Keratinocyte (primary cell): ENCODE data around the gene TPCN1. TPM values are rescaled to one million over a fixed set of nuclear protein-coding genes. Genes with fewer than 3 reads are reported as not detected.

Source experiments
- DNase-seq: peaks from one replicate; pipeline ENCODE4 v3.0.0-alpha.2; 2011; ENCODE audit warnings: low read depth, missing footprints, low spot score
- FAIRE-seq: peaks from 2 replicates; lab custom pipeline; 2011; peaks lifted over from hg19 to GRCh38; lab: Jason Lieb, UNC
- H2AFZ ChIP-seq: 2 replicates; pipeline ENCODE4 v1.6.0; 2012; ENCODE audit warnings: low read length, control low read depth, inconsistent platforms; ENCODE audit not compliant: control insufficient read depth
- H3K27ac ChIP-seq: 2 replicates; pipeline ENCODE4 v1.5.1; 2011; ENCODE audit warnings: low read length; ENCODE audit not compliant: control insufficient read depth, insufficient read depth
- H3K27me3 ChIP-seq: 3 replicates; pipeline ENCODE4 v1.6.0; 2011; ENCODE audit warnings: low read length; ENCODE audit not compliant: control insufficient read depth, insufficient read depth; ENCODE audit errors: extremely low read depth
- H3K36me3 ChIP-seq, 2 experiments: 2 replicates in 1 of 2; 3 replicates in 1 of 2; pipeline ENCODE4 v1.5.1; 2011; ENCODE audit warnings: low read length in 2 of 2, mild to moderate bottlenecking in 1 of 2; ENCODE audit not compliant: control insufficient read depth in 2 of 2, insufficient read depth in 2 of 2; ENCODE audit errors: extremely low read depth in 1 of 2
- H3K4me1 ChIP-seq: 3 replicates; pipeline ENCODE4 v1.5.1; 2011; ENCODE audit warnings: low read length; ENCODE audit not compliant: control insufficient read depth, insufficient read depth; ENCODE audit errors: extremely low read depth
- H3K4me2 ChIP-seq: 3 replicates; pipeline ENCODE4 v1.6.0; 2011; ENCODE audit warnings: low read depth, low read length; ENCODE audit not compliant: control insufficient read depth, insufficient read depth; ENCODE audit errors: extremely low read depth
- H3K4me3 ChIP-seq, 3 experiments: fragments of 200-600 bp in 1 of 3; sonication (generic) in 1 of 3; 2 replicates in 2 of 3; 3 replicates in 1 of 3; pipeline ENCODE4 v1.5.1; 2011 to 2016; ENCODE audit warnings: low read length in 3 of 3, mild to moderate bottlenecking in 3 of 3, control low read depth in 2 of 3, inconsistent platforms in 1 of 3, low read depth in 1 of 3, mixed read lengths in 1 of 3, mixed run types in 1 of 3, moderate library complexity in 1 of 3; ENCODE audit not compliant: control insufficient read depth in 2 of 3, insufficient read depth in 2 of 3; ENCODE audit errors: extremely low read depth in 1 of 3
- H3K79me2 ChIP-seq: 2 replicates; pipeline ENCODE4 v1.6.0; 2012; ENCODE audit warnings: low read length; ENCODE audit not compliant: control insufficient read depth, insufficient read depth
- H3K9ac ChIP-seq: 3 replicates; pipeline ENCODE4 v1.6.0; 2011; ENCODE audit warnings: low read length; ENCODE audit not compliant: control insufficient read depth, insufficient read depth; ENCODE audit errors: extremely low read depth
- H3K9me1 ChIP-seq: 3 replicates; pipeline ENCODE4 v1.6.0; 2011; ENCODE audit warnings: low read length; ENCODE audit not compliant: control insufficient read depth, insufficient read depth; ENCODE audit errors: extremely low read depth
- H3K9me3 ChIP-seq: 2 replicates; pipeline ENCODE4 v1.5.1; 2012; ENCODE audit warnings: low read depth, low read length; ENCODE audit not compliant: control insufficient read depth
- H4K20me1 ChIP-seq: 3 replicates; pipeline ENCODE4 v1.6.0; 2011; ENCODE audit warnings: low read length; ENCODE audit not compliant: control insufficient read depth, insufficient read depth; ENCODE audit errors: extremely low read depth
- EZH2 ChIP-seq: IDR thresholded peaks from one replicate; pipeline ENCODE4 v1.6.1; 2012; ENCODE audit warnings: inconsistent platforms, mild to moderate bottlenecking, low read length, moderate library complexity
- dilution Hi-C: fragments of 300-500 bp; cut with MboI; formaldehyde crosslinking; loops from one replicate; pipeline ENCODE4 v1.7.0; 2020; ENCODE audit warnings: low sequenced_read_pairs; ENCODE audit not compliant: extremely low pct_ligation_motif_present
- polyA plus RNA-seq, 5 experiments: library from polyadenylated mRNA; depleted of rRNA in 3 of 5; stranded (reverse) in 3 of 5; stranded (forward) in 1 of 5; unstranded in 1 of 5; fragments of >200 nt; gene quantifications; 1 replicate in 1 of 5; 2 replicates in 3 of 5; 3 replicates in 1 of 5; pipeline versions ENCODE4 v1.2.1 to v1.2.3, GENCODE V29; 2011 to 2012; ENCODE audit warnings: missing spikeins in 2 of 5, low read depth in 1 of 5, low replicate concordance in 1 of 5
- TF ChIP-seq, protein P1 (sequence below), 3 experiments: IDR thresholded peaks in 1 of 3; conservative IDR thresholded peaks in 1 of 3; optimal IDR thresholded peaks in 1 of 3; 2 replicates in 2 of 3; 3 replicates in 1 of 3; pipeline versions ENCODE3 to v1.5.1; 2011; ENCODE audit warnings: low read length in 3 of 3, mild to moderate bottlenecking in 3 of 3, moderate library complexity in 2 of 3, control low read depth in 1 of 3, inconsistent platforms in 1 of 3; ENCODE audit not compliant: insufficient read depth in 2 of 3; ENCODE audit errors: extremely low read depth in 1 of 3

Gene TPCN1
- polyA plus RNA-seq, 1 donor (not counting 4 experiments of a cell fraction or from before 2014, with no cell fraction given) = 6.8 TPM

DNA sequence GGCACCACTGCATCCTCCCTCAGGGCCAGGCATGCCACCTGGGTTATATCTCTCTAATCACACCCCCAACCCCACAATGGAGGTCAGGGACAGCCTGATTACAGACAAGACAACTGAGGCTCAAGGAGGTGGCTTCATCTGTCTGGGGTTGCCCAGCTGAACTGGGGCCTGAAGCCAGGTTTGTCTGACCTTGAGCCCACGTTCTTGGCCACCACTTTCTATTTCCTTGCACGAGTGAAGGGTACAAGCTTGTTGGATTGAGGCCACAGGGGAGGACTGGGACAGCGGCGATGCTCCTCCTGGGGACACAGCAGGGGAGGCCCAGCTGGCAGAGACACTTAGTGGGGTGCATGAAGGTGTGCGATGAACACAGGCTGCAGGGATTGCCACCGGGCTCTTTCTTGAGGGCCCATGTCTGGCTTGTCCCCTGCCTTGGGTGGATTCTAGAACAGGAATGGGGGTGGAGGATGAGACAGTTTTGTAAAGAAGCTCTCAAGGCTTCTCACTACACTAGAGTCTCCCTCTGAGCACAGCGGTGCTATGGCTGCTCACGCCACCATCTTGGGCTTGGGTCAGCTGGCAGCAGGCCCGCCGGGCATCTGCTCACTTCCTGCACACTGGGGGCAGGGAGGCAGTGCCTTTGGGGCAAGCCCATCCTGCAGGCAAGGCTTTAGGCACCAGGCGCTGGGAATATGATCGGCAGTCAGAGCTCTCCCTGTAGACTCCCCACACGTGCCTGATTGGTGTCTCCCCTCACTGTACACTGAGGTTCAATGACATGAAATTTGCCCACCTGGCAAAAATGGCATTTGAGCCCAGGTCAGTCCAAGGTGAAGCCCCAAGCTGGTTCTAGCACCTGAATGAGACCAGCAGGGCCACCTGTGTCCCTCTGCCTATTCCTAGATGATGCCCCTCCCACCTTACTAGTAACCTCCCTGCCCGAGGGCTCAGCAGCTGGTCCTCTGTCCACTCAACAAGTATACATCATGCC, 19.8 kb upstream of the TPCN1 start:
- no peak for DNase-seq
- Histone ChIP-seq H3K27me3 (no peaks in the 10 kb centered on the region), H3K4me3 (no peak overlapping the region), H3K9me1 (no peaks in the 10 kb centered on the region), H3K36me3 (no peaks in the 10 kb centered on the region), H2AFZ (no peak overlapping the region), H3K9ac (no peak overlapping the region), H3K4me2 (no peak overlapping the region), H3K9me3 (no peaks in the 10 kb centered on the region), H3K79me2 (no peaks in the 10 kb centered on the region), H4K20me1 (no peaks in the 10 kb centered on the region), H3K4me1 (no peaks in the 10 kb centered on the region), H3K27ac (no peak overlapping the region)
- TF ChIP-seq, protein P1, sequence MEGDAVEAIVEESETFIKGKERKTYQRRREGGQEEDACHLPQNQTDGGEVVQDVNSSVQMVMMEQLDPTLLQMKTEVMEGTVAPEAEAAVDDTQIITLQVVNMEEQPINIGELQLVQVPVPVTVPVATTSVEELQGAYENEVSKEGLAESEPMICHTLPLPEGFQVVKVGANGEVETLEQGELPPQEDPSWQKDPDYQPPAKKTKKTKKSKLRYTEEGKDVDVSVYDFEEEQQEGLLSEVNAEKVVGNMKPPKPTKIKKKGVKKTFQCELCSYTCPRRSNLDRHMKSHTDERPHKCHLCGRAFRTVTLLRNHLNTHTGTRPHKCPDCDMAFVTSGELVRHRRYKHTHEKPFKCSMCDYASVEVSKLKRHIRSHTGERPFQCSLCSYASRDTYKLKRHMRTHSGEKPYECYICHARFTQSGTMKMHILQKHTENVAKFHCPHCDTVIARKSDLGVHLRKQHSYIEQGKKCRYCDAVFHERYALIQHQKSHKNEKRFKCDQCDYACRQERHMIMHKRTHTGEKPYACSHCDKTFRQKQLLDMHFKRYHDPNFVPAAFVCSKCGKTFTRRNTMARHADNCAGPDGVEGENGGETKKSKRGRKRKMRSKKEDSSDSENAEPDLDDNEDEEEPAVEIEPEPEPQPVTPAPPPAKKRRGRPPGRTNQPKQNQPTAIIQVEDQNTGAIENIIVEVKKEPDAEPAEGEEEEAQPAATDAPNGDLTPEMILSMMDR (optimal IDR thresholded peaks at IDR 0.05 in 1 of 3, IDR thresholded peaks at IDR 0.05 in 1 of 3, conservative IDR thresholded peaks at IDR 0.05 in 1 of 3; ENCODE audit: extremely low read depth in 1 of 3, insufficient read depth in 2 of 3, low read length in 3 of 3) = no peak
- TF ChIP-seq EZH2 = no peak
- dilution Hi-C loops = no loop called here
- no peak for FAIRE-seq

GRCh38 chr12:113202300-113203075, 18.8 kb upstream of the TPCN1 start:
- no peak overlapping the region for H3K4me3 ChIP-seq
- H3K27me3 ChIP-seq = no peaks in the 10 kb centered on the region
- no peak overlapping the region for H3K27ac ChIP-seq
- TF ChIP-seq EZH2 = no peak
- TF ChIP-seq, protein P1 (optimal IDR thresholded peaks at IDR 0.05 in 1 of 3, IDR thresholded peaks at IDR 0.05 in 1 of 3, conservative IDR thresholded peaks at IDR 0.05 in 1 of 3; ENCODE audit: extremely low read depth in 1 of 3, insufficient read depth in 2 of 3, low read length in 3 of 3) = no peak
- no peaks in the 10 kb centered on the region for H3K79me2 ChIP-seq
- no peaks in the 10 kb centered on the region for H3K9me3 ChIP-seq
- no peak overlapping the region for H3K4me2 ChIP-seq
- no peaks in the 10 kb centered on the region for H4K20me1 ChIP-seq
- H3K36me3 ChIP-seq = no peaks in the 10 kb centered on the region
- no peak for DNase-seq
- dilution Hi-C loops = no loop called here
- H3K9me1 ChIP-seq = no peaks in the 10 kb centered on the region
- H2AFZ ChIP-seq = no peak overlapping the region
- no peak for FAIRE-seq
- H3K9ac ChIP-seq = no peak overlapping the region
- no peaks in the 10 kb centered on the region for H3K4me1 ChIP-seq
